Measurements from ENCODE around the gene IFFO2. TPM values are rescaled to one million over a fixed set of nuclear protein-coding genes. Genes with fewer than 3 reads are reported as not detected.

The IFFO2 gene
- total and polyA plus RNA-seq, 8 donors: 13.8 to 24.0 (median 22.2) TPM

- ATAC-seq (peak; percentile 53), DNase-seq (peak in 2 of 4 donors; percentile 62 to 69)
- H3K4me1 ChIP-seq: no peaks in the 10 kb centered on the region
- no peak overlapping the region for H3K4me3 ChIP-seq
- H3K27me3 ChIP-seq: peaks cover 0 to 3% of the 10 kb centered on the region in 2 donors
- H3K9me3 ChIP-seq: peaks cover 4 to 9% of the 10 kb centered on the region in 2 donors
- no peaks in the 10 kb centered on the region for H3K36me3 ChIP-seq
- no peak for TF ChIP-seq CTCF (IDR thresholded peaks at IDR 0.05)
- no peak overlapping the region for H3K27ac ChIP-seq
- intact Hi-C loops (cut with DNase I): no loop called here
Observed at GRCh38 chr1:18999359-18999758, 42.9 kb upstream of the IFFO2 start.

GRCh38 chr1:18998016-18998724 lies 41.7 kb upstream of the IFFO2 start:
- no peaks in the 10 kb centered on the region for H3K36me3 ChIP-seq
- H3K9me3 ChIP-seq: peaks cover 4 to 9% of the 10 kb centered on the region in 2 donors
- no peak for DNase-seq
- no peak for TF ChIP-seq CTCF (IDR thresholded peaks at IDR 0.05)
- no peak overlapping the region for H3K27ac ChIP-seq
- no peak overlapping the region for H3K4me3 ChIP-seq
- ATAC-seq: peak; percentile 76
- H3K4me1 ChIP-seq: no peaks in the 10 kb centered on the region
- H3K27me3 ChIP-seq: no peaks in the 10 kb centered on the region
- intact Hi-C loops (cut with DNase I): no loop called here

GRCh38 chr1:18997508-18997907 lies 41.0 kb upstream of the IFFO2 start:
- DNase-seq (no peak), ATAC-seq (no peak)
- Histone ChIP-seq H3K4me1 (no peaks in the 10 kb centered on the region), H3K4me3 (no peak overlapping the region), H3K27ac (no peak overlapping the region), H3K36me3 (no peaks in the 10 kb centered on the region), H3K27me3 (no peaks in the 10 kb centered on the region), H3K9me3 (peaks cover 4 to 9% of the 10 kb centered on the region in 2 donors)
- intact Hi-C loops (cut with DNase I): no loop called here
- TF ChIP-seq CTCF (IDR thresholded peaks at IDR 0.05): no peak

- intact Hi-C loops (cut with DNase I): no loop called here
- no peak overlapping the region for H3K4me3 ChIP-seq
- H3K9me3 ChIP-seq: peaks cover 4 to 9% of the 10 kb centered on the region in 2 donors
- H3K4me1 ChIP-seq: no peaks in the 10 kb centered on the region
- ATAC-seq (no peak), DNase-seq (no peak)
- no peak overlapping the region for H3K27ac ChIP-seq
- no peaks in the 10 kb centered on the region for H3K27me3 ChIP-seq
- no peaks in the 10 kb centered on the region for H3K36me3 ChIP-seq
- TF ChIP-seq CTCF (IDR thresholded peaks at IDR 0.05): no peak
Observed at GRCh38 chr1:18996548-18997177, 40.2 kb upstream of the IFFO2 start.

- Histone ChIP-seq H3K4me3 (no peak overlapping the region), H3K36me3 (no peaks in the 10 kb centered on the region), H3K9me3 (no peaks in the 10 kb centered on the region), H3K27ac (no peak overlapping the region), H3K4me1 (no peaks in the 10 kb centered on the region), H3K27me3 (no peaks in the 10 kb centered on the region)
- no peak for TF ChIP-seq CTCF (IDR thresholded peaks at IDR 0.05)
- ATAC-seq: no peak
- intact Hi-C loops (cut with DNase I): no loop called here
- DNase-seq: no peak
Observed at GRCh38 chr1:18994381-18994780, 37.9 kb upstream of the IFFO2 start.
